BLaER1 treated with 17β-estradiol and CSF1 and Interleukin-3, amounts not matched to agents 10 nM and 100 nM (cell line): ENCODE data around the gene RAD54L2.
"Not testable (repeated sequence)": the region's sequence is repeated elsewhere in the genome, so short reads cannot be mapped to it uniquely, and the experiment has no call there.

ENCODE experiments used
- H3K27ac ChIP-seq, 11 experiments: shearing (Covaris generic); formaldehyde crosslinking; 2 replicates each; pipeline ENCODE4 v1.8.1; 2022
- H3K27me3 ChIP-seq, 11 experiments: shearing (Covaris generic); formaldehyde crosslinking; 2 replicates each; pipeline ENCODE4 v1.8.1; 2022
- H3K36me3 ChIP-seq, 11 experiments: shearing (Covaris generic); formaldehyde crosslinking; 2 replicates each; pipeline ENCODE4 v1.8.1; 2022
- H3K4me1 ChIP-seq, 10 experiments: shearing (Covaris generic); formaldehyde crosslinking; 2 replicates each; pipeline ENCODE4 v1.8.1; 2022
- H3K4me2 ChIP-seq, 11 experiments: shearing (Covaris generic); formaldehyde crosslinking; 2 replicates each; pipeline ENCODE4 v1.8.1; 2022
- H3K4me3 ChIP-seq, 10 experiments: shearing (Covaris generic); formaldehyde crosslinking; 2 replicates each; pipeline ENCODE4 v1.8.1; 2022
- H3K9ac ChIP-seq, 11 experiments: shearing (Covaris generic); formaldehyde crosslinking; 2 replicates each; pipeline ENCODE4 v1.8.1; 2022
- H3K9me3 ChIP-seq, 11 experiments: shearing (Covaris generic); formaldehyde crosslinking; replicated peaks in 1 of 11; 2 replicates each; pipeline ENCODE4 v1.8.1; 2022
- H4K20me1 ChIP-seq, 11 experiments: shearing (Covaris generic); formaldehyde crosslinking; 2 replicates each; pipeline ENCODE4 v1.8.1; 2022
- Cebpa-rat ChIP-seq, 11 experiments: shearing (Covaris generic); IDR thresholded peaks; 2 replicates each; pipeline ENCODE4 v1.8.1; 2022

The RAD54L2 gene

DNA sequence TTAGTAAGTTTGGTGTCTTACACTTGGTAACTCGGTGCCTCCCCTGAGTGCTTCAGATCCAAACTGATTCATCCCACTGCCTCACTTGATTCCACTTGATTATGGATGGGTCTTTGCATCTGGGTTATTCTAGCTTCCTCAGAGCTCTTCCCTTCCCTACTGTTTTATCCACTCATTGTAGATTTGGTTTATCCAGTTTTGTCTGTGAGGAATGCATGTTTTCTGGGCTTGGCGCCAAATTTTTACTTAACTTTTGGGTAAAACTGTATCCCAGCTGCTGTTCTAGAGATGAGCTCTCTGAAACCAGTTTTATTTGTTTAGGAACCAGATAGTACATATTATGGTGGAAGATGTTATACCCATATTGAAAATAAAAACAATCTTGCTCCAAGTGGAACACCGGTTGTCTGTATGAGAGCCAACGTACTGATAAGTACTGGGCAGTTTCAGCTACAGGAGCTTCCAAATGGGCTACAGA, 20.9 kb downstream of the RAD54L2 start:
- peaks cover 5 to 90% (median 44%) of the 10 kb centered on the region in 11 experiments; a peak in 17 of 22 replicates for H4K20me1 ChIP-seq
- H3K27me3 ChIP-seq, result no peaks in the 10 kb centered on the region
- peaks cover 52 to 88% (median 71%) of the 10 kb centered on the region in 11 experiments for H3K36me3 ChIP-seq
- peaks cover 0 to 17% (median 12%) of the 10 kb centered on the region in 10 experiments; a peak in 15 of 20 replicates for H3K4me1 ChIP-seq
- no peak overlapping the region for H3K4me3 ChIP-seq
- no peak overlapping the region for H3K27ac ChIP-seq
- no peak overlapping the region for H3K4me2 ChIP-seq
- no peak overlapping the region for H3K9ac ChIP-seq
- no peak for TF ChIP-seq Cebpa-rat (IDR thresholded peaks at IDR 0.05)
- no peaks in the 10 kb centered on the region for H3K9me3 ChIP-seq

DNA sequence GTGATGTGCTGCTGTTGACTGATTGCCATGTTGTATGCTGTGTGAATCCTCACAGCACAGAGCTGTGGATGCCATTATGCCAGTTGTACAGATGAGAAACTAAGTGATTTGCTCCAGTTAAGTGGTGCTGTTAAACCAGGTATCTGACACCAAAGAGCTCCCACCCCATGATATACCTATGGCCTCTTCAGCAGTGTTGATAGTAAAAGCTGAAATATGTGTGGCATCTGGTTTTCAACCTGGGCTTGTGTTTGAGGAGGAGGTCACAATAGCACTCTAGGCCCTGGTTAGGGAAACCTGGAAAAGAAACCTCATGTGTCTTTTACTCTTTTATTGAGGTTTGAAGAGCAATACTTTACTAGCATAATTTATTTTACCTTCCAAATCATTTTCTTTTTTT, 21.4 kb downstream of the RAD54L2 start:
- Histone ChIP-seq H3K27me3 (no peaks in the 10 kb centered on the region), H3K27ac (no peak overlapping the region), H3K36me3 (peaks cover 47 to 83% (median 66%) of the 10 kb centered on the region in 11 experiments), H3K4me2 (no peak overlapping the region), H3K9me3 (no peaks in the 10 kb centered on the region), H3K9ac (no peak overlapping the region), H3K4me3 (no peak overlapping the region), H4K20me1 (peaks cover 6 to 91% (median 49%) of the 10 kb centered on the region in 11 experiments; a peak in 18 of 22 replicates), H3K4me1 (peaks cover 0 to 17% (median 12%) of the 10 kb centered on the region in 10 experiments; a peak in 15 of 20 replicates)
- no peak for TF ChIP-seq Cebpa-rat (IDR thresholded peaks at IDR 0.05)

DNA sequence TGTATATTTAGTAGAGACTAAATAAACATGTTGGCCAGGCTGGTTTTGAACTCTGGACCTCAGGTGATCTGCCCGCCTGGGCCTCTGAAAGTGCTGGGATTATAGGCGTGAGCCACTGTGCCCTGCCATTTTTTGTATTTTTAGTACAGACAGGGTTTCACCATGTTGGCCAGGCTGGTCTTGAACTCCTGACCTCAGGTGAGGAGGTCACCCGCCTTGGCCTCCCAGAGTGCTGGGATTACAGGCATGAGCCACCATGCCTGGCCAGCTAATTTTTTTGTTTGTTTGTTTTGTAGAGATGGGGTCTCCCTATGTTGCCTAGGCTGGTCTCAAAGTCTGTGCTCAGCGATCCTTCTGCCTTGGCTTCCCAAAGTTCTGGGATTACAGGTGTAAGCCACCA, 23.9 kb downstream of the RAD54L2 start:
- H3K27me3 ChIP-seq, H3K9me3 ChIP-seq, H3K27ac ChIP-seq, H3K9ac ChIP-seq, H3K4me3 ChIP-seq, H3K4me2 ChIP-seq: not testable (repeated sequence)
- Histone ChIP-seq H4K20me1 (peaks cover 10 to 95% (median 46%) of the 10 kb centered on the region in 11 experiments; a peak in 19 of 22 replicates), H3K4me1 (peaks cover 4 to 30% (median 23%) of the 10 kb centered on the region in 10 experiments; a peak in 19 of 20 replicates), H3K36me3 (peaks cover 29 to 73% (median 48%) of the 10 kb centered on the region in 11 experiments; a peak in 21 of 22 replicates)

- no peaks in the 10 kb centered on the region for H3K27me3 ChIP-seq
- no peak overlapping the region for H3K9ac ChIP-seq
- H3K4me2 ChIP-seq, result peak overlapping the region in 7 of 11 experiments; percentile 1 to 64 (median 27); a peak in 11 of 22 replicates
- peaks cover 5 to 98% (median 51%) of the 10 kb centered on the region in 11 experiments; a peak in 19 of 22 replicates for H4K20me1 ChIP-seq
- no peak overlapping the region for H3K4me3 ChIP-seq
- TF ChIP-seq Cebpa-rat (IDR thresholded peaks at IDR 0.05), result no peak
- peaks cover 22 to 44% (median 38%) of the 10 kb centered on the region in 10 experiments for H3K4me1 ChIP-seq
- H3K36me3 ChIP-seq, result peaks cover 8 to 62% (median 31%) of the 10 kb centered on the region in 11 experiments
- H3K9me3 ChIP-seq, result peaks cover 0 to 3% (median 0%) of the 10 kb centered on the region in 11 experiments; a peak in 6 of 22 replicates
- no peak overlapping the region; a peak in 1 of 22 replicates for H3K27ac ChIP-seq
Measured at GRCh38 chr3:51568036-51568435, 29.5 kb downstream of the RAD54L2 start.

DNA sequence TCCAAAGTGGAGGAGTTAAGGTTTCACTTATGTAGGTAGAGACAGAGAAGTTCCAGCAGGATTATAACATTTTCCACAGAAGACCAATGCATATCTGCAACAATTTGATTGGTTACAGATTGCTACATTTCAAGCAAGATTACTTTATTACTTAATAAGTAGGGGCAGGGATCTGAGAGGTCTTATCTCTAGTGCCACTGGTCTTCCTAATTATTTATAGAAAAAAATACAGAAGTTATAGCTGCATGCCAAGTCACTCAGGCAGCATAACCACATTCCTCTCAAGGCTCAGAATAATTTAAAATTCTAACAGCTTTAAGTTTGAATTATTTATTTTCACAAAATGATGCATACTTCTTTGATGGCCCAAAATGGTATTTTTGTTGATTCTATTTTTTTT, 30.5 kb downstream of the RAD54L2 start:
- no peak overlapping the region for H3K4me3 ChIP-seq
- peak overlapping the region in 3 of 11 experiments; percentile 11 to 27 (median 17); a peak in 1 of 22 replicates for H3K4me2 ChIP-seq
- no peak overlapping the region for H3K9ac ChIP-seq
- H3K4me1 ChIP-seq, result peaks cover 22 to 36% (median 29%) of the 10 kb centered on the region in 10 experiments
- H3K9me3 ChIP-seq, result peaks cover 0 to 9% (median 5%) of the 10 kb centered on the region in 11 experiments; a peak in 10 of 22 replicates
- H3K27ac ChIP-seq, result no peak overlapping the region
- TF ChIP-seq Cebpa-rat (IDR thresholded peaks at IDR 0.05), result no peak
- H4K20me1 ChIP-seq, result peaks cover 5 to 90% (median 46%) of the 10 kb centered on the region in 11 experiments; a peak in 19 of 22 replicates
- no peaks in the 10 kb centered on the region for H3K27me3 ChIP-seq
- peaks cover 14 to 66% (median 37%) of the 10 kb centered on the region in 11 experiments for H3K36me3 ChIP-seq

DNA sequence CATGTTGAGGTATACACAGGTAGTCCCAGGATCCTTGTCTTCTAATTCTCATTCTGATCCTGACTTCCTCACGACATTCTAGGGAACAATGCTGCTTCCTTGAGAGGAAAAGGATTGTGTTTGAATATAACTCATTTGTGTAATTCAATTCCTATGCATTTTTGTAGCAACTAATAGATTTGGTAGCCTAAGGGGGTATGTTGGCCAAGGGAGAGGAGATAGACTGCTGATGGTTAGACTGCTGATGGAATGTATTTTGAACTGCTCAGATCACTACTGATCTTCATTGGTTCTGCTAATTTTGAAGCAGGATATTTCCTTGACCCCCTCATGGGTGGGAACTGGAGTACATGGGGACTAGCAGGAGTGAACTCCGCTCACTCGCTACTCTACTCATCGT, 39.7 kb downstream of the RAD54L2 start:
- Histone ChIP-seq H3K27ac (no peak overlapping the region), H3K9me3 (peaks cover 0 to 18% (median 10%) of the 10 kb centered on the region in 11 experiments; a peak in 13 of 22 replicates), H3K4me2 (no peak overlapping the region), H4K20me1 (peaks cover 0 to 50% (median 8%) of the 10 kb centered on the region in 11 experiments; a peak in 10 of 22 replicates), H3K36me3 (peaks cover 25 to 49% (median 37%) of the 10 kb centered on the region in 11 experiments), H3K4me1 (0 out of 20 replicates have a peak, but pooled peaks cover 0 to 6% (median 0%) of the 10 kb centered on the region in 10 experiments), H3K27me3 (no peaks in the 10 kb centered on the region), H3K4me3 (no peak overlapping the region), H3K9ac (no peak overlapping the region)
- no peak for TF ChIP-seq Cebpa-rat (IDR thresholded peaks at IDR 0.05)

GRCh38 chr3:51580418-51580817, 41.9 kb downstream of the RAD54L2 start:
- Histone ChIP-seq H3K27ac (no peak overlapping the region), H3K9ac (no peak overlapping the region), H4K20me1 (peaks cover 0 to 72% (median 10%) of the 10 kb centered on the region in 11 experiments; a peak in 14 of 22 replicates), H3K4me3 (no peak overlapping the region), H3K36me3 (peaks cover 26 to 62% (median 40%) of the 10 kb centered on the region in 11 experiments), H3K4me2 (no peak overlapping the region), H3K4me1 (0 out of 20 replicates have a peak, but pooled peaks cover 0 to 6% (median 0%) of the 10 kb centered on the region in 10 experiments), H3K9me3 (peaks cover 0 to 7% (median 3%) of the 10 kb centered on the region in 11 experiments; a peak in 7 of 22 replicates), H3K27me3 (no peaks in the 10 kb centered on the region)
- TF ChIP-seq Cebpa-rat (IDR thresholded peaks at IDR 0.05), result no peak

DNA sequence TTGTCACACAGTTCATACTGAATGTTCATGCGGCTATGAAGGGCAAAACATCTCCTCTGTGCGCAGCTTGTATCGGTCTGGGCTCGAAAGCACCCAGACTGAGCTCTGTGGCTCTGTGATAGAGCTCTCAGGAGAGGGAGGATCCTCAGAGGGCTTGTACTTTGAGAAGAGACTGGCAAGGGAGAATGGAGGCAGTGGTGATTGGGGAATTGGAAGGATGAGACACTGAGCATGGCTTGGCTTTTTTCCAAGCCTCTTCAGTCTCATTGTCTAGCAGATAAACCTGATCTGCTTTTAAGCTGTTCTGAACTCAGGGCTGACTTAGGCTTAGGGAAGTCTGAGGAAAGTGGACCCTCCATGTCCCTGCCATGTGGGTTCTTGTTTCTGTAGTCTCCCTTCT, 43.0 kb downstream of the RAD54L2 start:
- H3K4me1 ChIP-seq, result 0 out of 20 replicates have a peak, but pooled peaks cover 0 to 6% (median 0%) of the 10 kb centered on the region in 10 experiments
- no peak overlapping the region for H3K4me2 ChIP-seq
- H3K4me3 ChIP-seq, result no peak overlapping the region
- peaks cover 0 to 7% (median 3%) of the 10 kb centered on the region in 11 experiments; a peak in 7 of 22 replicates for H3K9me3 ChIP-seq
- H3K27me3 ChIP-seq, result no peaks in the 10 kb centered on the region
- H3K9ac ChIP-seq, result no peak overlapping the region
- no peak overlapping the region for H3K27ac ChIP-seq
- H4K20me1 ChIP-seq, result peaks cover 0 to 83% (median 15%) of the 10 kb centered on the region in 11 experiments; a peak in 15 of 22 replicates
- no peak for TF ChIP-seq Cebpa-rat (IDR thresholded peaks at IDR 0.05)
- H3K36me3 ChIP-seq, result peaks cover 26 to 71% (median 46%) of the 10 kb centered on the region in 11 experiments

DNA sequence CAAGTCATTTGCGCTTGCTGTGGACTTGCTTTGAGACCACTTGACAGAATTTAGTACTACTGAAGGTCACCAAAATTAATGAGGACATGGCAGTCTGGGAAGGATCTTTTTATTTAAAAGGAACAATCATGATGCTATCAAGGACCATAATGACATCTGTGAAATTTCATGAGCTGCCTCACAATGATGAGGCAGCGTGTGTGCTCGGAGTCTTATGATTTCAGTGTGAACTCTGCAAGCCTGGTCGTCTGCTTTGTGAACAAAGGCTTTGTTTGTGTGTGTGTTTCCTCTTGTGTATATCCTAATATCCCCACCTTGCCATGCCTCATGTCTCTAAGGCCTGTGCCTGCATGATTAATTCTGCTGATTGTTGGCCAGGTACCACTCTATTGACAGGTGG, 46.7 kb downstream of the RAD54L2 start:
- peaks cover 14 to 25% (median 17%) of the 10 kb centered on the region in 10 experiments for H3K4me1 ChIP-seq
- no peak overlapping the region for H3K4me2 ChIP-seq
- H3K36me3 ChIP-seq, result peaks cover 19 to 56% (median 42%) of the 10 kb centered on the region in 11 experiments
- TF ChIP-seq Cebpa-rat (IDR thresholded peaks at IDR 0.05), result no peak
- H3K27me3 ChIP-seq, result no peaks in the 10 kb centered on the region
- H3K4me3 ChIP-seq, result no peak overlapping the region
- no peak overlapping the region for H3K27ac ChIP-seq
- H3K9me3 ChIP-seq, result no peaks in the 10 kb centered on the region
- peaks cover 0 to 84% (median 20%) of the 10 kb centered on the region in 11 experiments; a peak in 13 of 22 replicates for H4K20me1 ChIP-seq
- H3K9ac ChIP-seq, result no peak overlapping the region
